Progenitor cell of endocrine pancreas (in vitro differentiated cells): Measurements from ENCODE around the gene SULT1A1. TPM values are rescaled to one million over a fixed set of nuclear protein-coding genes. Genes with fewer than 3 reads are reported as not detected.
"Not testable (repeated sequence)": the region's sequence is repeated elsewhere in the genome, so short reads cannot be mapped to it uniquely, and the experiment has no call there.

Experiments used
- DNase-seq: peaks from one replicate; pipeline ENCODE4 v3.0.0; 2021; ENCODE audit warnings: low spot score; ENCODE audit not compliant: unreplicated experiment
- H3K27ac Mint-ChIP-seq: 2 replicates; pipeline ENCODE4 v1.8.0; 2021; ENCODE audit warnings: mild to moderate bottlenecking, moderate library complexity, mixed read lengths
- H3K27me3 Mint-ChIP-seq: 2 replicates; pipeline ENCODE4 v1.8.0; 2021; ENCODE audit warnings: mixed read lengths
- H3K36me3 Mint-ChIP-seq: 2 replicates; pipeline ENCODE4 v1.8.0; 2022; ENCODE audit warnings: mixed read lengths; ENCODE audit not compliant: insufficient read depth
- H3K4me1 Mint-ChIP-seq: 2 replicates; pipeline ENCODE4 v1.8.0; 2021; ENCODE audit warnings: low read depth, mixed read lengths
- H3K4me3 Mint-ChIP-seq: 2 replicates; pipeline ENCODE4 v1.8.0; 2021; ENCODE audit warnings: low read depth, mild to moderate bottlenecking, moderate library complexity, mixed read lengths
- H3K9me3 Mint-ChIP-seq: 2 replicates; pipeline ENCODE4 v1.8.0; 2021; ENCODE audit warnings: low read depth, mixed read lengths
- long read RNA-seq: library from polyadenylated mRNA; unstranded; transcript quantifications from one replicate; pipeline ENCODE4 v2.0.0, GENCODE V29; 2020
- total RNA-seq: library from RNA; stranded (reverse); gene quantifications from 2 replicates; pipeline ENCODE4 v1.2.1, GENCODE V29; 2021
- TF ChIP-seq, protein P1 (sequence below): fragments of 200-600 bp; sonication (generic); IDR thresholded peaks from one replicate; pipeline ENCODE4 v1.5.0; 2021; ENCODE audit warnings: antibody characterized with exemption, mild to moderate bottlenecking; ENCODE audit not compliant: unreplicated experiment

The SULT1A1 gene
- total RNA-seq = 19.8 and 20.9 TPM in 2 replicates
- long read RNA-seq, transcript SULT1A1-201 (8 exons, 1,162 nt) = major isoform, 20 of 31 reads
- long read RNA-seq, partial matches to known transcripts = 4 of 31 reads
- long read RNA-seq, other reads (novel, unspliced or antisense) = 6 of 31 reads

DNA sequence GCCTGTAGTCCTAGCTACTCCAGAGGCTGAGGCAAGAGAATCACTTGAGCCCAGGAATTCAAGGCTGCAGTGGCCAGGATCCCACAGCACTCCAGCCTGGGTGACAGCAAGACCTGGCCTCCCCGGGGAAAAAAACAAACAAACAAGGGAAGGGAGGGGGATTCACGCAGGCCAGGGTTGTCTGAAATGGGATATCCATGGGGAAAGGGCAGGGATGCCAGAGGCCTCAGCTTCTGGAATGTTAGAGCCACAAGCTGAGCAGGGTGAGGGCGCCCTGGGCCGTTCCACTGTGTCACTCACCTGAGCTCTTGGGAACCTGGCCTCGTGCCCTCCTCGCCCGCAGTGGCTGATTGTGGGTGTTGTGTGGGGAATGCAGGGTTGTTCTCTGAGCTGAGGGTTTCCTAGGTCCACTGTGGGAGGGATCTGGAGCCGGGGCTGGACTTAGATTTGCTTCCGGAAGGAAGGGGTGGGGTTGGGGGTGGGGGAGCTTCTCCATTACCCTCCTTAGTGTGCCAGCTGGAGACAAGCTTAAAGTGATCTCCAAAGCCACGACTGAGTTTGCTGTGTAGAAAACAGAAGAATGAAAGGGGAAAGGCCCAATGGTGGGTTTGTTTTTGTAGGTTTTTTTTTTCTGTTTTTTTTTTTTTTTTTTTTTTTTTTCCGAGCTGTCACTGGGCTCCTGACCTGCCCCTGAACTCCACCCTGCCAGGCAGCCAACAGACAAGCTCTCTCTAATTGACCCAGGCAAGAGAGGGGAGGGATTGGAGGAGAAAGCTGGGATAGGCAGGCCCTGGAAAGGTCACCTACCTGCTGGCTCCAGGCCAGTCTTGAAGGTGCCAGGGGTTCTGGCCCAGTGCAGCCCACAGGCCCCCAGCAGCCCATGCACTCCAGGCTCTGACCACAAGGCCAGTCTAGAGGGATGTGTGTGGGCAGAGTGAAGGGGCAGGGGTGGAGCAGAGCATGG, at the start of gene SULT1A1:
Gene SULT1A1 (minus strand): TSS at position 414 of the 964 bp plus-strand sequence. CDS start 1,189 bp downstream, outside the sequence.
- Mint-ChIP-seq H3K27me3 (no peaks in the 10 kb centered on the region), H3K36me3 (no peaks in the 10 kb centered on the region), H3K4me3 (peak within 1 kb of the TSS; percentile 70), H3K4me1 (peaks cover 17% of the 10 kb centered on the region), H3K9me3 (no peaks in the 10 kb centered on the region), H3K27ac (peak within 1 kb of the TSS; percentile 92)
- TF ChIP-seq, protein P1, sequence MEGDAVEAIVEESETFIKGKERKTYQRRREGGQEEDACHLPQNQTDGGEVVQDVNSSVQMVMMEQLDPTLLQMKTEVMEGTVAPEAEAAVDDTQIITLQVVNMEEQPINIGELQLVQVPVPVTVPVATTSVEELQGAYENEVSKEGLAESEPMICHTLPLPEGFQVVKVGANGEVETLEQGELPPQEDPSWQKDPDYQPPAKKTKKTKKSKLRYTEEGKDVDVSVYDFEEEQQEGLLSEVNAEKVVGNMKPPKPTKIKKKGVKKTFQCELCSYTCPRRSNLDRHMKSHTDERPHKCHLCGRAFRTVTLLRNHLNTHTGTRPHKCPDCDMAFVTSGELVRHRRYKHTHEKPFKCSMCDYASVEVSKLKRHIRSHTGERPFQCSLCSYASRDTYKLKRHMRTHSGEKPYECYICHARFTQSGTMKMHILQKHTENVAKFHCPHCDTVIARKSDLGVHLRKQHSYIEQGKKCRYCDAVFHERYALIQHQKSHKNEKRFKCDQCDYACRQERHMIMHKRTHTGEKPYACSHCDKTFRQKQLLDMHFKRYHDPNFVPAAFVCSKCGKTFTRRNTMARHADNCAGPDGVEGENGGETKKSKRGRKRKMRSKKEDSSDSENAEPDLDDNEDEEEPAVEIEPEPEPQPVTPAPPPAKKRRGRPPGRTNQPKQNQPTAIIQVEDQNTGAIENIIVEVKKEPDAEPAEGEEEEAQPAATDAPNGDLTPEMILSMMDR = no peak
- no peak for DNase-seq

DNA sequence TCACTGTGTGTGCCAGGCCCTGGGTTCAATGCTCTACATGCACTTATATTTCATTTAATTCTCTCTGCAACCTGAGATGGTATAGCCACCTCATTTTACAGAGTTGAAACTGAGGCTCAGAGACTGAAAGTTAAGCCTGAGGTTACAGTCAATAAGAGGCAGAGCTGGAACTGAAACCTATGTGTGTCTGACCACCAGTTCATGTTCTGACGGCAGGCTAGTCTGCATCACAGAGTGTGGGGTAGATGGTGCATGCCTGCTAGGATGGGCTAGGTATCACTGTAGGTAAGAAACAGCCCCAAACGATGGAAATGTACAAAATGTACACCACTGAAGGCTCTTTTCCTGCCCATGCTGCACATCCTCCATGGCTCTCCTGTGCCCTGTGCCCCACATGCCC, 30.1 kb upstream of the SULT1A1 start:
- not testable (repeated sequence) for DNase-seq, H3K4me1 Mint-ChIP-seq, H3K27ac Mint-ChIP-seq, H3K27me3 Mint-ChIP-seq, H3K36me3 Mint-ChIP-seq, H3K9me3 Mint-ChIP-seq, H3K4me3 Mint-ChIP-seq

DNA sequence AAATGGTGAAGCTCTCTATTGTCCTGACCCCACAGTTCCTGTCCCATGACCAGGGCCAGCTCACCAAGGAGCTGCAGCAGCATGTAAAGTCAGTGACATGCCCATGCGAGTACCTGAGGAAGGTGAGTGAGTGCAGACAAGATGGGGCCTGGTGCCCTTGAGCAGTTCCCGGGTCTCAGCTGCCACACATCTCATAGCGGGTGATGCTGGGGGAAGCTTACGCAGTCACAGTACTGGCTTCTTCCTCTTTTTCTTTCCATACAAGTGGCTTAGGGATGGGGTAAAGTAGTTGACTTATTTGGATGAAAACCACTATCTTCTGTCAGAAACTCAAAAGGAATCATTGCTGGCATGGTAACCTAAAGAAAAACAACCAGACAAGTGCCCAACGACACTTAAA, 28.5 kb upstream of the SULT1A1 start:
- not testable (repeated sequence) for H3K4me1 Mint-ChIP-seq, DNase-seq, H3K27ac Mint-ChIP-seq, H3K36me3 Mint-ChIP-seq, H3K9me3 Mint-ChIP-seq, H3K4me3 Mint-ChIP-seq, H3K27me3 Mint-ChIP-seq

DNA sequence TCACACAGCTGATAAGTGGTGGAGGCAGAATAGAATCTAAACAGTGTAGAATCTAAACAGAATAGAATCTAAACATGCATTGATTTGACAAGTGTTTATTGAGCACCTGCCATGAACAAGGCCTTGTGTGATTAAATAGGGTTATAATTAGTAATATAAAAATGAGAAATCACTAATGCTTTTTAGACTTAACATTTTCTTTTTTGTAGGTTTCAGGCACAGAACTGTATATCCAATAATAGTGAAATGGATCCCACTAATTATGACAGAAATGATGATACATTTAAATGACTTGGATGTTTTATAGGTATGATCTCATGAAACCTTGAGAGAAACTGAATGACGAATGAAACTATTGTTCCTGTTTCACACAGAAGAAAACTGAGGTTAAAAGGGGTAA, 27.9 kb upstream of the SULT1A1 start, which contains the start of gene NPIPB8:
Gene NPIPB8 (plus strand): TSS at position 301 of the 400 bp plus-strand sequence. CDS start 296 bp downstream, outside the sequence.
- H3K9me3 Mint-ChIP-seq, H3K4me1 Mint-ChIP-seq, DNase-seq, H3K27me3 Mint-ChIP-seq, H3K4me3 Mint-ChIP-seq, H3K27ac Mint-ChIP-seq, H3K36me3 Mint-ChIP-seq: not testable (repeated sequence)

DNA sequence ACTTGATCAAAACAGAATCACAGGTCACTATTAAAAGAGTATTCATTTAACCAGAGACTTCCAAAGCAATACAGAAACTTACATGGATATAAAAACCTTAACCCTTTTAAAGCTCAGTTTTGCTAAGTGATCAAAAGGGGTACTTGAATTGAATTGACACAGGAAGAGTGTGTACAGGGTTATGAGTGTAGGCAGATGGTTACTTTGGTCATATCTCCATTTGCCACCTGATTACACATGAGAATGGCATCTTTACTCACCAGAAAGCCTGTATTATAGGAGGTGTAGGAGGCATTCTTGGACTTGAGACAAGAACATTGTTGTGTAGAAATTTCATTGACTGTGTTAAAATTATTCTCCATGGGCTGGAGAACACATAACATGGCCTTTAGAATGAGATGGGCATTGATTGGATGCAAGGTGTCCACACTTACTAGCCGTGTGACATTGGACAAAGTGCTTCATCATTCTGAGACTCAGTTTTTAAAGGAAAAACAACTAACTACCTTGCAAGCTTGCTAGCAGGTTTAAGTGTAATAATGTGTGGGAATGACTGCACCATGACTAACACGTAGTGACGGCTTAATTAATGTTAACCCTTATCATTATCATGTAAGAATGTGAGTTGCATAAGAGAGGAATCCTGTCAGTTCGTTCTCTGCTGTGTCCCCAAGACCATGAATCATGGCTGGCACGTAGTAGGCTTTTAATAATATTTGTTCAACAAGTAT, 26.4 kb upstream of the SULT1A1 start:
- DNase-seq, H3K4me3 Mint-ChIP-seq, H3K36me3 Mint-ChIP-seq, H3K9me3 Mint-ChIP-seq, H3K4me1 Mint-ChIP-seq, H3K27me3 Mint-ChIP-seq: not testable (repeated sequence)
- peak overlapping the region; percentile 1 for H3K27ac Mint-ChIP-seq

DNA sequence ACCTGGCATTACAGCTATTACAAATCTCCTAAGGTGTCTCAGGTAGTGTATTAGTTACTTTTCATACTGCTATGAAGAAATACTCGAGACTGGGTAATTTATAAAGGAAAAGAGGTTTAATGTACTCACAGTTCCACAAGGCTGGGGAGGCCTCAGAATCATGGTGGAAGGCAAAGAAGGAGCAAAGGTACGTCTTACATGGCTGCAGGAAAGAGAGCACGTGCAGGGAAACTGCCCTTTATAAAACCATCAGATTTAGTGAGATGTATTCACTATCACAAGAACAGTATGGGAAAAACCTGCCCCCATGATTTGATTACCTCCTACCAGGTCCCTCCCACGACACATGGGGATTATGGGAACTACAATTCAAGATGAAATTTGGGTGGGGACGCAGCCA, 21.1 kb upstream of the SULT1A1 start:
- not testable (repeated sequence) for H3K36me3 Mint-ChIP-seq, H3K9me3 Mint-ChIP-seq, H3K27ac Mint-ChIP-seq, H3K4me3 Mint-ChIP-seq, DNase-seq, H3K4me1 Mint-ChIP-seq, H3K27me3 Mint-ChIP-seq

DNA sequence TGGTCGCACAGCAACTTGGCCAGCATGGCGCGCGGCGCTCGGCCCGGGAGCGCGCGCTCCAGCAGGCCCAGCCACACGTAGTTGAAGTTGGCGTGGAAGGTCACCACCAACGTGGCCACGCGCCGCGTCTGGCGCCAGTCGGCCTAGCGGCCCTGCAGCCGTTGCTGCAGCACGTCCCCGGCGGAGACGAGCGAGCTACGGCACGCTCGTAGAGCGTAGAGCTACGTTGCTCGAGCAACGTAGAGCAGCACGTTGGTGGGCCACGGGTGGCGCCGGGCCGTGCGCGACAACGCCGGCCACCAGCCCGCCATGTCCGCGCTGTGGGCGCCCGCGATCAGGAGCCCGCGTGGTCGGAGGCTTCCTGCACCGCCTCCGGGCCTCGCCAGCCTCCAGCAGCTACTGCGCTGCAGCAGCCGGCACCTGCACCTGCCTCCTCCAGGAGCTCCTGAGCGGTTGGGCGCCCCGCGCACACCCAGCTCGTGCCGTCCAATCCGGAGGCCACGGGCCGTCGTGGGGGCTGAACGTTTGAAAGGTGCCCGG, 13.4 kb upstream of the SULT1A1 start:
- no peak overlapping the region for H3K27ac Mint-ChIP-seq
- no peaks in the 10 kb centered on the region for H3K9me3 Mint-ChIP-seq
- no peak overlapping the region for H3K4me3 Mint-ChIP-seq
- TF ChIP-seq, protein P1 = no peak
- no peak for DNase-seq
- no peaks in the 10 kb centered on the region for H3K27me3 Mint-ChIP-seq
- no peaks in the 10 kb centered on the region for H3K36me3 Mint-ChIP-seq
- peaks cover 14% of the 10 kb centered on the region for H3K4me1 Mint-ChIP-seq

DNA sequence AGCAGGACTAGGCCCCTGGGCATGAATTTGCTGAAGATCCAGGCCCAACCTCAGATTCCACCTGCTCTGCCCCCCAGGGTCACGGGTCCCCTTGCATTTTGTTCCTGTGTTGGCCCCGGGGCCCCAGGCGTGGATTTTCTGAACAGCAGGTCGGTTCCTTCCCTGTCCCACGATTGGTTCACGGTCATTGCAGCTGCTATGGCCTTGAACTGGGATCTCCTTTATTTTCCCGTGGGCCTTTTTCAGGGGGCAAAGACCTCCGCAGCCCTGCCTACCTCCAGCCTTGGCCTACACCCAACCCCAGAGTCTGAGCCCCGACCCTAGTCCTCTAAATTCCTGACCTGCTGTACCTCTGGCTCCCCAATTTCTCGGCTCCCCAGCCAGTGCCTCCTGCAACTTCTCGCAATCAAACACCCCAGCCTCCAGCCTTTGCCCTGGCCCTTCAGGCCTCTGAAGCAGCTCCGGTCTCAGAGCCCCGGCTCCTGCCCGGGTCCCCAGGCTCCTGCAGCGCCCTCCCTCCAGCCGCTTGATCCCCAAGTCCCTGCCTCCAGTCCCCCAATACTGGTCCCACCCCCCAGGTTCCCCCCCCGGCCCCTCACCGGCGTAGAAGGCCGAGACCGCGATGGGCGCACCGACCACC, 12.8 kb upstream of the SULT1A1 start:
- H3K9me3 Mint-ChIP-seq, H3K27ac Mint-ChIP-seq, H3K36me3 Mint-ChIP-seq, H3K4me3 Mint-ChIP-seq, DNase-seq, H3K27me3 Mint-ChIP-seq: not testable (repeated sequence)
- H3K4me1 Mint-ChIP-seq = peaks cover 14% of the 10 kb centered on the region
